Measurements from ENCODE around the gene PGAP6.

GRCh38 chr16:367333-367903, 14.4 kb downstream of the PGAP6 start:
- no peak for TF ChIP-seq POLR2A (IDR thresholded peaks at IDR 0.05)
- TF ChIP-seq, protein P1, sequence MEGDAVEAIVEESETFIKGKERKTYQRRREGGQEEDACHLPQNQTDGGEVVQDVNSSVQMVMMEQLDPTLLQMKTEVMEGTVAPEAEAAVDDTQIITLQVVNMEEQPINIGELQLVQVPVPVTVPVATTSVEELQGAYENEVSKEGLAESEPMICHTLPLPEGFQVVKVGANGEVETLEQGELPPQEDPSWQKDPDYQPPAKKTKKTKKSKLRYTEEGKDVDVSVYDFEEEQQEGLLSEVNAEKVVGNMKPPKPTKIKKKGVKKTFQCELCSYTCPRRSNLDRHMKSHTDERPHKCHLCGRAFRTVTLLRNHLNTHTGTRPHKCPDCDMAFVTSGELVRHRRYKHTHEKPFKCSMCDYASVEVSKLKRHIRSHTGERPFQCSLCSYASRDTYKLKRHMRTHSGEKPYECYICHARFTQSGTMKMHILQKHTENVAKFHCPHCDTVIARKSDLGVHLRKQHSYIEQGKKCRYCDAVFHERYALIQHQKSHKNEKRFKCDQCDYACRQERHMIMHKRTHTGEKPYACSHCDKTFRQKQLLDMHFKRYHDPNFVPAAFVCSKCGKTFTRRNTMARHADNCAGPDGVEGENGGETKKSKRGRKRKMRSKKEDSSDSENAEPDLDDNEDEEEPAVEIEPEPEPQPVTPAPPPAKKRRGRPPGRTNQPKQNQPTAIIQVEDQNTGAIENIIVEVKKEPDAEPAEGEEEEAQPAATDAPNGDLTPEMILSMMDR (IDR thresholded peaks at IDR 0.05), result no peak
